Thymus (tissue), 11 donors: ENCODE measurements around the gene CCL3. TPM values are rescaled to one million over a fixed set of nuclear protein-coding genes. Genes with fewer than 3 reads are reported as not detected.
"Not testable (repeated sequence)": the region's sequence is repeated elsewhere in the genome, so short reads cannot be mapped to it uniquely, and the experiment has no call there.

Experiments
- DNase-seq, 9 donors: peaks; one replicate each; pipeline ENCODE4 v3.0.0-alpha.2; 2013; ENCODE audit warnings: low spot score in 9 of 9, low read depth in 6 of 9, missing footprints in 1 of 9
- H3K27ac ChIP-seq, 2 donors: one replicate each; pipeline ENCODE4 v1.5.1; 2013; ENCODE audit warnings: control low read depth in 1 of 2, low read depth in 1 of 2, low read length in 1 of 2, mild to moderate bottlenecking in 1 of 2, moderate library complexity in 1 of 2
- H3K27me3 ChIP-seq, 2 donors: one replicate each; pipeline ENCODE4 v1.5.1; 2013; ENCODE audit warnings: low read length in 1 of 2; ENCODE audit not compliant: control insufficient read depth in 2 of 2, insufficient read depth in 1 of 2
- H3K36me3 ChIP-seq, 2 donors: one replicate each; pipeline ENCODE4 v1.5.1; 2013; ENCODE audit warnings: low read length in 1 of 2, mild to moderate bottlenecking in 1 of 2, moderate library complexity in 1 of 2; ENCODE audit not compliant: control insufficient read depth in 2 of 2, insufficient read depth in 2 of 2
- H3K4me1 ChIP-seq, 2 donors: one replicate each; pipeline ENCODE4 v1.5.1; 2013; ENCODE audit warnings: low read length in 2 of 2; ENCODE audit not compliant: control insufficient read depth in 2 of 2, insufficient read depth in 2 of 2
- H3K4me3 ChIP-seq, 2 donors: one replicate each; pipeline ENCODE4 v1.5.1; 2013; ENCODE audit warnings: low read length in 2 of 2, control low read depth in 1 of 2, mild to moderate bottlenecking in 1 of 2
- H3K9me3 ChIP-seq, 2 donors: one replicate each; pipeline ENCODE4 v1.5.1; 2013; ENCODE audit warnings: low read length in 1 of 2, mild to moderate bottlenecking in 1 of 2; ENCODE audit not compliant: control insufficient read depth in 2 of 2, insufficient read depth in 1 of 2
- WGBS: extraction: QIAGEN DNeasy Blood & Tissue Kit; methylation state at CpG from one replicate; pipeline ENCODE4 v1.1.7; 2013; 5-methylcytosine and 5-hydroxymethylcytosine counted together
- polyA plus RNA-seq: library from polyadenylated mRNA; stranded (reverse); fragments of 200-250 nt; gene quantifications from one replicate; pipeline ENCODE4 v1.2.3, GENCODE V29; 2013
- total RNA-seq: library from RNA; stranded (reverse); fragments of 120-200 nt; gene quantifications from one replicate; pipeline ENCODE4 v1.2.4, GENCODE V29; 2013
- donor health status: healthy.

Gene CCL3
- total and polyA plus RNA-seq, 2 donors = 15.9 to 38.5 TPM

DNA sequence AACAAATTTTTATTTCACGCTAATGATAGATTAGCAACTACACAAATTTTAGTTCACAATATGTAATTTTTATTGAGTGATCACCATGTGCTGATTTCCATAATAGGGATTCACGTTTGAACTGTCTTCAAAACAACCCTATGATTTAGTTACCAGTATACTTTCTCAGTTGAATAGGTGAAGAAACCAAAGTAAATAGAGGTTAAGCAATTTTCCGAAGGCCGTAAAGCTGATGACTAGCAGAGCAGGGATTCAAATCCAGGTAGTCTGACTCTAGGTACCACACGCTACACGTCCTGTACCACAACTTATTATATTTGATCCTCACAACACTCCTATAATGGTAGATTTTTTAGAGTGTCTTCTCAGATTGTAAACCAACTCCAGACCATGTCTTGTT lies 2.8 kb upstream of the CCL3 start:
- WGBS = 96% methylated on average over 6 of the region's 6 CpGs

DNA sequence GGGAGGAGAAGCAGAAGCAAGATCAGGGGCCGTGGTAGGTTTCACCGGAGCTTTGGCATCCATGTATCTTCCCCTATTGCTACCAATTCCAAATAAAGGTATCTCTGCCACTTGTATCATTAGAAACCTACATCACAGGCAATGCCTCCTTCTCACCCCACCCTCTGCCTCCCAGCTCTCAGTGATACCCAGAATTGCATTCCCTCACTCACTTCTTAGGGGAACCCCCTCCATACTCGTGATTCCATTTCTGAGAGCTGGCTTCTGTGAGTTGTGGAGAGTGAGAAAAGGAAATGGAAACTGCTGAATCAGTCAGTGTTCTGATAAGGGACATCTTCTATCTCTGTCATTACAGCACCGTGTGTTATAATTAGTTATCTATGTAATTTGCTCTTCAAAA lies 2.3 kb upstream of the CCL3 start:
- H3K36me3 ChIP-seq = no peaks in the 10 kb centered on the region
- H3K27me3 ChIP-seq = no peaks in the 10 kb centered on the region
- no peak for DNase-seq
- H3K4me1 ChIP-seq = no peaks in the 10 kb centered on the region
- no peaks in the 10 kb centered on the region for H3K9me3 ChIP-seq
- no peak overlapping the region for H3K4me3 ChIP-seq
- H3K27ac ChIP-seq = no peak overlapping the region
- 70% methylated on average over 4 of the region's 4 CpGs for WGBS

More for the DNA sequence above, 2.8 kb upstream of the CCL3 start:
- not testable (repeated sequence) for DNase-seq, H3K36me3 ChIP-seq, H3K27ac ChIP-seq, H3K9me3 ChIP-seq, H3K27me3 ChIP-seq, H3K4me3 ChIP-seq, H3K4me1 ChIP-seq

DNA sequence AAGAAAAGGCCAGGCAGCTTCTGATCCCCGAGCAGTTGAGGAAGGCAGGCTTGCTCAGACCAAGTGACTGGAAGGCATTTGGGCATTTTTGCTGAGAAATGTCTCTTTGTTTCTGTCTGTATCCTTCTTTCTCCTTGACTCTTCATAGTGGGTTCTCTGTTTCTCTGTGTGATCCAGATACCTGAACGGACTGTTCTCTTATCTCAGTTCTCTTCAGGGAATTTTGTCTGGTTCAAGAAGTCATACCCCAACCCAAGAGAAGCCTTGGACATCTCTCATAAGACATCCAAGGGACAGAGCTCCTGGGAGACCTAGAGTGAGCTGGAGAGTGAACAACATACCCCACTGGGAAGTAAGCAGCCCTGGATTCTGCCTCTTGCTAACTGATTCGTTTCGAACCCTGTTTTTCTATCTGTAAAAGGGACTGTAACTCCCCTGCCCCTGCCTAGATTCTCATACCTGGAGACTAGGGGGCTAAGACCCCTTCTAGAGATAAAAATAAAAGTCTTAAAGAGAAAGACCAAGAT lies 541 bp downstream of the CCL3 start:
- H3K27ac ChIP-seq = no peak overlapping the region
- no peak for DNase-seq
- no peak overlapping the region for H3K4me3 ChIP-seq
- no peaks in the 10 kb centered on the region for H3K9me3 ChIP-seq
- H3K4me1 ChIP-seq = no peaks in the 10 kb centered on the region
- H3K27me3 ChIP-seq = no peaks in the 10 kb centered on the region
- H3K36me3 ChIP-seq = no peaks in the 10 kb centered on the region
- WGBS = 92% methylated on average over 4 of the region's 4 CpGs

DNA sequence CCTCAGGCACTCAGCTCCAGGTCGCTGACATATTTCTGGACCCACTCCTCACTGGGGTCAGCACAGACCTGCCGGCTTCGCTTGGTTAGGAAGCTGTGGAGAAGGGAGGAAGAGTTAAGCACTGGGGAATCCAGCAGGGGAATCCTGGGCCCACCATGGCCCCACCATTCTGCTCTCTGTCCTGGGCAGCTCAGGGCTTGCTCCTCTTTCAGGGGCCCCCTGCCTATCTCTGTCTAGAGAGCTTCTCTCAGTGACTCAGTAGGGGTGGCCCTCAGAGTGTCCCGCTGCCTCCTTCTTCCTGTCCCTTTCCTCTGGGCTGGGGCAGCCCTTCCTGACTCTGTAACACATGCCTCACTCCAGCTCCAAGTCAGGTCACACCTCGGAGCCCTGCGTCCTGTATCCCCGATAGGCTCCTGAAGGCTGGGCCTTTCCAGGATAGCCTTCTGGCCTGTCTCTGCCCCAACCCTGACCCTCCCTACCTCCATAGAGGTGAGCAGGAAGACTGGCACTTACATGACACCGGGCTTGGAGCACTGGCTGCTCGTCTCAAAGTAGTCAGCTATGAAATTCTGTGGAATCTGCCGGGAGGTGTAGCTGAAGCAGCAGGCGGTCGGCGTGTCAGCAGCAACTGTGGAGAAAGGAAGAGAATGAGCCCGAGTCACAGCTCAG lies 1.1 kb downstream of the CCL3 start:
- DNase-seq = no peak
- Histone ChIP-seq H3K4me1 (no peaks in the 10 kb centered on the region), H3K27ac (no peak overlapping the region), H3K4me3 (no peak overlapping the region), H3K36me3 (no peaks in the 10 kb centered on the region), H3K27me3 (no peaks in the 10 kb centered on the region), H3K9me3 (no peaks in the 10 kb centered on the region)
- 97% methylated on average over 14 of the region's 14 CpGs for WGBS

- 96% methylated on average over 10 of the region's 10 CpGs for WGBS
- H3K36me3 ChIP-seq, H3K9me3 ChIP-seq, DNase-seq, H3K4me1 ChIP-seq, H3K4me3 ChIP-seq, H3K27ac ChIP-seq, H3K27me3 ChIP-seq: not testable (repeated sequence)
Observed at GRCh38 chr17:36087897-36088572, 1.9 kb downstream of the CCL3 start.

DNA sequence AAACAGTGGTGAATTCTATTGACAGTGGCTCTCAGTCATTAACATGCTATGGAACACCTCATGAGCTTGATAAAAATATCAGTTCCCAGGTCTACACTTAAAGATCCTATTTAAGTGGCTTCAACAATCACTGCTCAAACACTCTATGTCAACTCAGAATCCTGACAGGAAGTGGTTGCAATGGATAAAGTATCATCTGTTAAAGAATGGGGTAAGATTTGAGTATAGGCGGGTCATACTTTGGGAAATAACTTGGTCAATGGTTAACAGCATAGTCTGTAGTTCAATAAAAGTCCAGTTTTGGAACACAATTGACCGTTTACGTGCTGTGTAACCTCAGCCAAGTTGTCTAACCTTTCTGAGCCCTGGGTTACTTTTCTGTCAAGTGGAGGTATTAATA lies 2.5 kb downstream of the CCL3 start:
- H3K4me3 ChIP-seq, H3K27me3 ChIP-seq, DNase-seq, H3K9me3 ChIP-seq, H3K4me1 ChIP-seq, H3K36me3 ChIP-seq, H3K27ac ChIP-seq: not testable (repeated sequence)
- 80% methylated on average over 1 of the region's 3 CpGs for WGBS

GRCh38 chr17:36086791-36087190 lies 3.2 kb downstream of the CCL3 start:
- DNase-seq = no peak
- no peak overlapping the region for H3K27ac ChIP-seq
- H3K36me3 ChIP-seq = no peaks in the 10 kb centered on the region
- 94% methylated on average over 1 of the region's 1 CpG for WGBS
- H3K4me3 ChIP-seq = no peak overlapping the region
- no peaks in the 10 kb centered on the region for H3K9me3 ChIP-seq
- H3K4me1 ChIP-seq = no peaks in the 10 kb centered on the region
- H3K27me3 ChIP-seq = no peaks in the 10 kb centered on the region

- no peaks in the 10 kb centered on the region for H3K27me3 ChIP-seq
- H3K4me3 ChIP-seq = no peak overlapping the region
- H3K9me3 ChIP-seq = no peaks in the 10 kb centered on the region
- 75% methylated on average over 1 of the region's 1 CpG for WGBS
- H3K27ac ChIP-seq = no peak overlapping the region
- no peaks in the 10 kb centered on the region for H3K36me3 ChIP-seq
- no peaks in the 10 kb centered on the region for H3K4me1 ChIP-seq
- no peak for DNase-seq
Observed at GRCh38 chr17:36085765-36086164, 4.2 kb downstream of the CCL3 start.

- not testable (repeated sequence) for DNase-seq, H3K36me3 ChIP-seq, H3K4me3 ChIP-seq, H3K9me3 ChIP-seq, H3K27me3 ChIP-seq, H3K27ac ChIP-seq, H3K4me1 ChIP-seq
- WGBS = 94% methylated on average over 2 of the region's 2 CpGs
Observed at GRCh38 chr17:36083691-36084090, 6.3 kb downstream of the CCL3 start.
